H1 (cell line): ENCODE measurements around the gene CDH16. TPM values are rescaled to one million over a fixed set of nuclear protein-coding genes. Genes with fewer than 3 reads are reported as not detected.

Source experiments
- CTCF ChIA-PET: fragments of 300-600 bp; sonication (Branson Sonifier 250); formaldehyde crosslinking; loops from one replicate; lab custom pipeline; 2021; ENCODE audit not compliant: partially characterized antibody; lab: Charles Lee
- POLR2A ChIA-PET: fragments of 300-600 bp; sonication (Branson Sonifier 250); formaldehyde crosslinking; loops from one replicate; lab custom pipeline; 2021; ENCODE audit warnings: inconsistent platforms; ENCODE audit not compliant: partially characterized antibody; lab: Charles Lee
- DNase-seq, 2 experiments: peaks; one replicate each; pipeline versions ENCODE4 v3.0.0 to v3.0.0-alpha.2; 2010 to 2022; ENCODE audit warnings: low spot score in 2 of 2, low read depth in 1 of 2, mixed read lengths in 1 of 2
- FAIRE-seq: peaks from 2 replicates; lab custom pipeline; 2011; peaks lifted over from hg19 to GRCh38; lab: Jason Lieb, UNC
- H2AFZ ChIP-seq: 2 replicates; pipeline ENCODE4 v1.8.1; 2012; ENCODE audit warnings: low read length, inconsistent platforms
- H2AK5ac ChIP-seq: 2 replicates; pipeline ENCODE4 v1.6.1; 2013; ENCODE audit warnings: low read depth, low read length
- H2BK120ac ChIP-seq: replicated peaks from 2 replicates; pipeline ENCODE3; 2013; ENCODE audit warnings: low read depth, low read length, inconsistent platforms
- H2BK12ac ChIP-seq: 2 replicates; pipeline ENCODE4 v1.6.1; 2013; ENCODE audit warnings: low read depth, low read length
- H2BK15ac ChIP-seq: 2 replicates; pipeline ENCODE4 v1.6.1; 2013; ENCODE audit warnings: low read length
- H2BK20ac ChIP-seq: 2 replicates; pipeline ENCODE4 v1.6.1; 2013; ENCODE audit warnings: low read length
- H2BK5ac ChIP-seq: 2 replicates; pipeline ENCODE4 v1.6.1; 2013; ENCODE audit warnings: low read depth, low read length
- H3K14ac ChIP-seq: 2 replicates; pipeline ENCODE4 v1.6.1; 2013; ENCODE audit warnings: inconsistent platforms; ENCODE audit not compliant: insufficient read length
- H3K18ac ChIP-seq: 2 replicates; pipeline ENCODE4 v1.6.1; 2013; ENCODE audit warnings: low read length; ENCODE audit errors: extremely low read depth
- H3K23ac ChIP-seq: 2 replicates; pipeline ENCODE4 v1.6.1; 2013; ENCODE audit warnings: inconsistent platforms; ENCODE audit not compliant: insufficient read length
- H3K23me2 ChIP-seq: 2 replicates; pipeline ENCODE4 v1.6.1; 2013; ENCODE audit warnings: low read depth, low read length
- H3K27ac ChIP-seq: 2 replicates; pipeline ENCODE4 v1.6.1; 2011; ENCODE audit warnings: low read depth, low read length, inconsistent platforms
- H3K27me3 ChIP-seq, 4 experiments: replicated peaks in 1 of 4; 1 replicate in 1 of 4; 2 replicates in 3 of 4; pipeline versions ENCODE4 v1.6.1 to v1.8.1; 2011 to 2013; ENCODE audit warnings: low read length in 3 of 4, mild to moderate bottlenecking in 3 of 4, inconsistent platforms in 2 of 4, mixed read lengths in 2 of 4, moderate library complexity in 1 of 4; ENCODE audit not compliant: control insufficient read depth in 3 of 4, insufficient read depth in 3 of 4; ENCODE audit errors: extremely low read depth in 1 of 4
- H3K36me3 ChIP-seq, 4 experiments: 2 replicates each; pipeline versions ENCODE4 v1.6.1 to v1.8.1; 2011 to 2013; ENCODE audit warnings: mild to moderate bottlenecking in 4 of 4, low read length in 3 of 4, moderate library complexity in 2 of 4, control low read depth in 1 of 4, inconsistent platforms in 1 of 4; ENCODE audit not compliant: insufficient read depth in 4 of 4, control insufficient read depth in 2 of 4
- H3K4ac ChIP-seq: replicated peaks from 2 replicates; pipeline ENCODE3; 2013; ENCODE audit warnings: low read length, low read depth, mixed read lengths, inconsistent platforms; ENCODE audit not compliant: insufficient read length
- H3K4me1 ChIP-seq, 4 experiments: replicated peaks in 1 of 4; 1 replicate in 1 of 4; 2 replicates in 3 of 4; pipeline versions ENCODE4 v1.6.1 to v1.8.1; 2011 to 2013; ENCODE audit warnings: low read length in 3 of 4, inconsistent platforms in 2 of 4, mixed read lengths in 1 of 4; ENCODE audit not compliant: insufficient read depth in 4 of 4, control insufficient read depth in 3 of 4
- H3K4me2 ChIP-seq, 2 experiments: 2 replicates each; pipeline versions ENCODE4 v1.6.1 to v1.8.1; 2011 to 2013; ENCODE audit warnings: low read depth in 2 of 2, low read length in 2 of 2, control low read depth in 1 of 2, inconsistent platforms in 1 of 2, mild to moderate bottlenecking in 1 of 2; ENCODE audit not compliant: insufficient read depth in 1 of 2
- H3K4me3 ChIP-seq, 4 experiments: fragments of 200-600, 300-600 bp in 1 of 4; sonication (generic), shearing (Covaris generic), sonication (Bioruptor Twin) in 1 of 4; 2 replicates each; pipeline versions ENCODE4 v1.5.1 to v1.8.1; 2011 to 2016; ENCODE audit warnings: low read length in 4 of 4, low read depth in 3 of 4, control low read depth in 2 of 4, inconsistent platforms in 2 of 4, mild to moderate bottlenecking in 2 of 4, mixed read lengths in 1 of 4, moderate library complexity in 1 of 4; ENCODE audit not compliant: insufficient read depth in 2 of 4; ENCODE audit errors: extremely low read depth in 1 of 4
- H3K56ac ChIP-seq: replicated peaks from 2 replicates; pipeline ENCODE3; 2013; ENCODE audit warnings: low read depth, mild to moderate bottlenecking, mixed read lengths, low read length, inconsistent platforms; ENCODE audit not compliant: insufficient read length
- H3K79me1 ChIP-seq: 2 replicates; pipeline ENCODE4 v1.6.1; 2013; ENCODE audit warnings: low read depth, low read length, control low read depth
- H3K79me2 ChIP-seq, 2 experiments: 2 replicates each; pipeline versions ENCODE4 v1.6.1 to v1.8.1; 2012 to 2013; ENCODE audit warnings: low read length in 2 of 2, mild to moderate bottlenecking in 2 of 2, inconsistent platforms in 1 of 2; ENCODE audit not compliant: insufficient read depth in 2 of 2, control insufficient read depth in 1 of 2
- H3K9ac ChIP-seq, 4 experiments: replicated peaks in 1 of 4; 1 replicate in 1 of 4; 2 replicates in 3 of 4; pipeline versions ENCODE4 v1.6.1 to v1.8.1; 2011 to 2013; ENCODE audit warnings: low read depth in 3 of 4, low read length in 3 of 4, control low read depth in 2 of 4, mild to moderate bottlenecking in 2 of 4, moderate library complexity in 2 of 4, inconsistent platforms in 1 of 4; ENCODE audit errors: extremely low read depth in 1 of 4
- H3K9me3 ChIP-seq, 2 experiments: 2 replicates each; pipeline versions ENCODE4 v1.6.1 to v1.8.1; 2012 to 2013; ENCODE audit warnings: mild to moderate bottlenecking in 2 of 2, moderate library complexity in 2 of 2, control low read depth in 1 of 2, inconsistent platforms in 1 of 2, low read depth in 1 of 2, low read length in 1 of 2, mixed read lengths in 1 of 2; ENCODE audit not compliant: insufficient read depth in 2 of 2
- H4K20me1 ChIP-seq, 2 experiments: replicated peaks in 1 of 2; 2 replicates each; pipeline versions ENCODE3 to v1.8.1; 2011 to 2013; ENCODE audit warnings: inconsistent platforms in 2 of 2, low read length in 2 of 2, mild to moderate bottlenecking in 1 of 2; ENCODE audit not compliant: insufficient read depth in 2 of 2, control insufficient read depth in 1 of 2
- H4K5ac ChIP-seq: 2 replicates; pipeline ENCODE4 v1.6.1; 2013; ENCODE audit warnings: low read length, low read depth, mixed read lengths, inconsistent platforms; ENCODE audit not compliant: insufficient read length
- H4K8ac ChIP-seq: 2 replicates; pipeline ENCODE4 v1.8.0; 2013; ENCODE audit warnings: mild to moderate bottlenecking, moderate library complexity, low read length, inconsistent platforms; ENCODE audit not compliant: insufficient read depth; ENCODE audit errors: extremely low read depth
- H4K91ac ChIP-seq: replicated peaks from 2 replicates; pipeline ENCODE3; 2013; ENCODE audit warnings: low read length, mixed read lengths, inconsistent platforms; ENCODE audit not compliant: insufficient read length
- ASH2L ChIP-seq: fragments of 200-600, 300-600 bp; sonication (generic); IDR thresholded peaks from one replicate; pipeline ENCODE4 v1.7.1; 2017; ENCODE audit warnings: low read length
- EGR1 ChIP-seq: IDR thresholded peaks from 2 replicates; pipeline ENCODE4 v1.6.1; 2011; ENCODE audit warnings: low read depth, low read length, borderline replicate concordance
- PHF8 ChIP-seq: fragments of 200-600 bp; sonication (generic); conservative IDR thresholded peaks from 2 replicates; pipeline ENCODE4 v1.7.1; 2012; ENCODE audit warnings: low read depth, mild to moderate bottlenecking, inconsistent platforms, low read length, moderate library complexity
- SAP30 ChIP-seq: fragments of 300-600 bp; sonication (generic); IDR thresholded peaks from 2 replicates; pipeline ENCODE4 v1.7.1; 2012; ENCODE audit warnings: low read length, moderate library complexity, mild to moderate bottlenecking, inconsistent platforms; ENCODE audit not compliant: insufficient read depth, insufficient replicate concordance
- WGBS, 2 experiments: shearing (Covaris generic) in 1 of 2; methylation state at CpG; one replicate each; pipeline versions ENCODE4 v1.1.6 to v1.1.7; 2013 to 2015; ENCODE audit warnings: low lambda C conversion rate in 2 of 2, mixed read lengths in 2 of 2, inconsistent platforms in 1 of 2, low coverage in 1 of 2, missing lambda C conversion rate in 1 of 2; ENCODE audit not compliant: insufficient replicate concordance in 2 of 2, insufficient coverage in 1 of 2, insufficient read length in 1 of 2; ENCODE audit errors: extremely low coverage in 1 of 2, missing lambda C conversion rate in 1 of 2; 5-methylcytosine and 5-hydroxymethylcytosine counted together
- polyA plus RNA-seq, 7 experiments: library from polyadenylated mRNA; depleted of rRNA in 3 of 7; stranded (reverse) in 5 of 7; unstranded in 2 of 7; fragments of >200 nt in 5 of 7; fragments of 200-250 nt in 2 of 7; gene quantifications; 1 replicate in 5 of 7; 2 replicates in 1 of 7; 4 replicates in 1 of 7; pipeline versions ENCODE4 v1.2.1 to v1.2.3, GENCODE V29; 2011 to 2013; ENCODE audit warnings: missing spikeins in 2 of 7, mixed read lengths in 2 of 7
- total RNA-seq: library from RNA; stranded (reverse); fragmentation: NEBNext Ultra II Directional; extraction: Animal tissue kit (Norgen Biotek cat#: 25700); gene quantifications from 2 replicates; pipeline ENCODE4 v1.2.1, GENCODE V29; 2021

Gene CDH16
- total and polyA plus RNA-seq, 2 of the 8 experiments (the other 6 are each of a cell fraction or from before 2014, with no cell fraction given): not detected

GRCh38 chr16:66881014-66881417, 37.7 kb downstream of the CDH16 start:
- ChIA-PET CTCF (interaction anchor here (0.6 to 42.0 kb wide), 11 partner anchors 8 to 111 kb away, joined by 3 to 1009 read pairs (median 3); partner anchors contain the start of genes CDH16 and RRAD), POLR2A (interaction anchor here (0.7 to 3.0 kb wide), 15 partner anchors 8 to 251 kb away, joined by 3 to 12 read pairs (median 5); partner anchors contain the start of genes CIAO2B, DYNC1LI2, NAE1 and RRAD)
- peak overlapping the region; percentile 64; the same call in 1 of the 2 replicates for H3K27ac ChIP-seq
- TF ChIP-seq SAP30 (peak; percentile 8), EGR1 (peak; percentile 74; the same call in 1 of the 2 replicates), PHF8 (no peak), ASH2L (no peak)
- TF ChIP-seq, all 59 proteins: peak for 2
- H3K36me3 ChIP-seq: peaks cover 10 to 20% (median 15%) of the 10 kb centered on the region in 4 experiments
- 4% methylated on average over 23 of the region's 23 CpGs; no CpG with 5 or more reads in 1 of the 2 experiments for WGBS, 2 experiments
- peaks cover 8% of the 10 kb centered on the region; the same call in 1 of the 2 replicates for H3K23me2 ChIP-seq
- H2BK15ac ChIP-seq: no peak overlapping the region
- no peak overlapping the region for H3K23ac ChIP-seq
- H4K20me1 ChIP-seq: peaks cover 3 to 11% of the 10 kb centered on the region in 2 experiments
- FAIRE-seq (no peak), DNase-seq (no peak)
- peak overlapping the region; percentile 83 for H3K18ac ChIP-seq
- peak overlapping the region; percentile 95 for H4K91ac ChIP-seq
- peak overlapping the region; percentile 29 to 67 (median 60); a peak in 5 of 7 replicates for H3K9ac ChIP-seq
- H3K79me2 ChIP-seq: peaks cover 0 to 30% of the 10 kb centered on the region in 2 experiments; a peak in 3 of 4 replicates
- no peak overlapping the region for H3K4ac ChIP-seq
- peaks cover 0 to 3% (median 0%) of the 10 kb centered on the region in 4 experiments; a peak in 1 of 7 replicates for H3K27me3 ChIP-seq
- H3K14ac ChIP-seq: no peak overlapping the region
- H3K9me3 ChIP-seq: no peaks in the 10 kb centered on the region
- H3K4me2 ChIP-seq: peak overlapping the region; percentile 68 to 89
- peak overlapping the region; percentile 71 to 84 (median 80) for H3K4me3 ChIP-seq
- H2BK12ac ChIP-seq: peak overlapping the region; percentile 39; the same call in 1 of the 2 replicates
- no peak overlapping the region for H2AK5ac ChIP-seq
- peaks cover 0 to 10% (median 3%) of the 10 kb centered on the region in 4 experiments; a peak in 3 of 7 replicates for H3K4me1 ChIP-seq
- H2AFZ ChIP-seq: no peak overlapping the region
- no peak overlapping the region for H4K5ac ChIP-seq
- peak overlapping the region; percentile 90; the same call in 1 of the 2 replicates for H2BK5ac ChIP-seq
- peak overlapping the region; percentile 64 for H4K8ac ChIP-seq
- H3K56ac ChIP-seq: peak overlapping the region; percentile 46
- H2BK120ac ChIP-seq: peak overlapping the region; percentile 78
- H2BK20ac ChIP-seq: no peak overlapping the region
- peaks cover 12% of the 10 kb centered on the region for H3K79me1 ChIP-seq
